Measurements from ENCODE around the gene EYS. TPM values are rescaled to one million over a fixed set of nuclear protein-coding genes. Genes with fewer than 3 reads are reported as not detected.

The EYS gene
- polyA plus RNA-seq, 2 of the 4 experiments (the other 2 are of a cell fraction) = 0.03 to 0.06 TPM

DNA sequence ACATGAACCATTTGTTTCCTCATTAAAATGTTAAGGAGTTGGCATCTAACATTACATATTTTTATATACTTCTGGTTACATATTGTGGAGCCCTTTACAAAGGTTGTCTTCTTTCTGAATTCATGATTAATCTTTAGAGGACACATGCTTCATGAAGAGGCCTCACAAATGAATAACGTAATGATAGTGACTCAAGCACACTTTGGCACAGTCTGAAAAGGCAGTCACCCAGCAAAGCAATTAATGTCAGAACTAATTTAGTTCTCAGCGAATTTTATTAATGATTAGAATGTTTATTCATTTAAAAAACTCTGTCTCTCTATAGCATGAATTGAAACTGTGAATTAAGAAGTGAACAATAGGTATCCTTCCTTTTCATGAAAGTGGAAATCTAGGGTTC lies 1217.3 kb downstream of the EYS start:
- WGBS (ENCODE audit: missing lambda C conversion rate) = 0% methylated on average over 2 of the region's 2 CpGs
- no peak overlapping the region for H3K4me2 ChIP-seq
- H3K27ac ChIP-seq = no peak overlapping the region
- ATAC-seq (no peak), FAIRE-seq (no peak), DNase-seq (ENCODE audit: low read depth in 1 of 2, low spot score in 1 of 2) (no peak)
- POLR2A ChIA-PET = no interaction called here
- TF ChIP-seq ZSCAN20 (CRISPR knock-in tag; IDR thresholded peaks at IDR 0.05) = no peak
- no peak for TF ChIP-seq HOXB13 (CRISPR knock-in tag; IDR thresholded peaks at IDR 0.05; ENCODE audit: low read depth)
- no peak for TF ChIP-seq HMGXB4 (CRISPR knock-in tag; IDR thresholded peaks at IDR 0.05; ENCODE audit: borderline replicate concordance)
- no peaks in the 10 kb centered on the region for H3K9me3 ChIP-seq
- H3K4me3 ChIP-seq = no peak overlapping the region
- CTCF ChIA-PET = no interaction called here
- H3K4me1 ChIP-seq = no peaks in the 10 kb centered on the region

DNA sequence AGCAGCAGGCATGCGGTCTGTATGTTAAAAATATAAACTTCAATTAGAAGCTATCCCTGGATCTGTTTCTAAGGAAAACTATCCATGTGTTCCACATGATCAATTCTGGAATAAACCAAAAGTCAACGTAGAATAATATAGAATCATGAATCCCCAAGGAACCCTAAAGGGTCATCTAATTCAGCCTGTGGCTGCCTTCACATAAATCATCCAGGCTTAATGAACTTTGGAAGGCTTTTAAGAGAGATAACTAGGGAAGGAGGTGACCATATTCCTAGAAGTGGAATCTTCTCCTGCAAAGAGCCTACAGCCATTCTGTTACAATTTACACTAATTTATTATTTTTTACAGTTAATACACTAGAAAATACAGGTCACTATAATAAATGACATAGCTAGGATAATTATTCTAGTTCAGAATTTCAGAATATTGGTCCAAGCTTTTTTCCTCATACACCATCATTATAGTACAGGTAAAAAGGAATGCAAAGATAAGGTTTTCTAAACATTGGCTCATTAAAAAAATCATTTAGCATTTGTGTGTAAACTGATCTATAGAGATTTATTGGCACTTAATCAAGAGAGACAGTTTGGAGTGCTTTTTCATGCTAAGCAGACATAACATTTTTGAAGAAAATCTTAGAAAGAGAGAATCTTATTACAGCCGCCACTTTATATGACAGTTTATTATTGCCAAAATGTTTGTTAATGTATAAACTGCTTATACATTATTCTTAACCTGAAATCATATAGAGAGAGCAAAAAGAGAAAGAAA lies 1220.3 kb downstream of the EYS start:
- Histone ChIP-seq H3K4me3 (no peak overlapping the region), H3K27ac (no peak overlapping the region), H3K4me2 (no peak overlapping the region), H3K4me1 (no peaks in the 10 kb centered on the region), H3K9me3 (no peaks in the 10 kb centered on the region)
- no peak for DNase-seq (ENCODE audit: low read depth in 1 of 2, low spot score in 1 of 2)
- no peak for ATAC-seq
- POLR2A ChIA-PET = no interaction called here
- no peak for TF ChIP-seq NR3C1 (IDR thresholded peaks at IDR 0.05)
- TF ChIP-seq NFE2L2 (conservative IDR thresholded peaks at IDR 0.05; ENCODE audit: low read length) = no peak
- TF ChIP-seq ZFP36 (IDR thresholded peaks at IDR 0.05; ENCODE audit: borderline replicate concordance, partially characterized antibody) = no peak
- TF ChIP-seq HDAC2 (IDR thresholded peaks at IDR 0.05) = no peak
- WGBS (ENCODE audit: missing lambda C conversion rate) = 64% methylated on average over 3 of the region's 3 CpGs
- no peak for FAIRE-seq
- CTCF ChIA-PET = no interaction called here

- WGBS (ENCODE audit: missing lambda C conversion rate) = 55% methylated on average over 2 of the region's 2 CpGs
- no peak for ATAC-seq
- no peak overlapping the region for H3K4me2 ChIP-seq
- DNase-seq (ENCODE audit: low read depth in 1 of 2, low spot score in 1 of 2) = no peak
- H3K27ac ChIP-seq = no peak overlapping the region
- TF ChIP-seq, protein P1, sequence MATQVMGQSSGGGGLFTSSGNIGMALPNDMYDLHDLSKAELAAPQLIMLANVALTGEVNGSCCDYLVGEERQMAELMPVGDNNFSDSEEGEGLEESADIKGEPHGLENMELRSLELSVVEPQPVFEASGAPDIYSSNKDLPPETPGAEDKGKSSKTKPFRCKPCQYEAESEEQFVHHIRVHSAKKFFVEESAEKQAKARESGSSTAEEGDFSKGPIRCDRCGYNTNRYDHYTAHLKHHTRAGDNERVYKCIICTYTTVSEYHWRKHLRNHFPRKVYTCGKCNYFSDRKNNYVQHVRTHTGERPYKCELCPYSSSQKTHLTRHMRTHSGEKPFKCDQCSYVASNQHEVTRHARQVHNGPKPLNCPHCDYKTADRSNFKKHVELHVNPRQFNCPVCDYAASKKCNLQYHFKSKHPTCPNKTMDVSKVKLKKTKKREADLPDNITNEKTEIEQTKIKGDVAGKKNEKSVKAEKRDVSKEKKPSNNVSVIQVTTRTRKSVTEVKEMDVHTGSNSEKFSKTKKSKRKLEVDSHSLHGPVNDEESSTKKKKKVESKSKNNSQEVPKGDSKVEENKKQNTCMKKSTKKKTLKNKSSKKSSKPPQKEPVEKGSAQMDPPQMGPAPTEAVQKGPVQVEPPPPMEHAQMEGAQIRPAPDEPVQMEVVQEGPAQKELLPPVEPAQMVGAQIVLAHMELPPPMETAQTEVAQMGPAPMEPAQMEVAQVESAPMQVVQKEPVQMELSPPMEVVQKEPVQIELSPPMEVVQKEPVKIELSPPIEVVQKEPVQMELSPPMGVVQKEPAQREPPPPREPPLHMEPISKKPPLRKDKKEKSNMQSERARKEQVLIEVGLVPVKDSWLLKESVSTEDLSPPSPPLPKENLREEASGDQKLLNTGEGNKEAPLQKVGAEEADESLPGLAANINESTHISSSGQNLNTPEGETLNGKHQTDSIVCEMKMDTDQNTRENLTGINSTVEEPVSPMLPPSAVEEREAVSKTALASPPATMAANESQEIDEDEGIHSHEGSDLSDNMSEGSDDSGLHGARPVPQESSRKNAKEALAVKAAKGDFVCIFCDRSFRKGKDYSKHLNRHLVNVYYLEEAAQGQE (IDR thresholded peaks at IDR 0.05) = no peak
- TF ChIP-seq NFE2L2 (conservative IDR thresholded peaks at IDR 0.05; ENCODE audit: low read length) = no peak
- peak; percentile 25 for TF ChIP-seq MAFK (IDR thresholded peaks at IDR 0.05; ENCODE audit: partially characterized antibody)
- ChIA-PET POLR2A (no interaction called here), CTCF (no interaction called here)
- FAIRE-seq = no peak
- no peak overlapping the region for H3K4me3 ChIP-seq
- H3K4me1 ChIP-seq = no peaks in the 10 kb centered on the region
- no peaks in the 10 kb centered on the region for H3K9me3 ChIP-seq
Measured at GRCh38 chr6:64483956-64484499, 1223.0 kb downstream of the EYS start.

GRCh38 chr6:64482631-64483030 lies 1224.4 kb downstream of the EYS start:
- POLR2A ChIA-PET = no interaction called here
- no peak for ATAC-seq
- 30% methylated on average over 2 of the region's 2 CpGs for WGBS (ENCODE audit: missing lambda C conversion rate)
- no peak for FAIRE-seq
- no peak overlapping the region for H3K4me2 ChIP-seq
- no peak overlapping the region for H3K27ac ChIP-seq
- H3K9me3 ChIP-seq = no peaks in the 10 kb centered on the region
- no peak overlapping the region for H3K4me3 ChIP-seq
- H3K4me1 ChIP-seq = no peaks in the 10 kb centered on the region
- CTCF ChIA-PET = no interaction called here
- no peak for DNase-seq (ENCODE audit: low read depth in 1 of 2, low spot score in 1 of 2)
- TF ChIP-seq HES2 (IDR thresholded peaks at IDR 0.05) = no peak
- no peak for TF ChIP-seq JUN (IDR thresholded peaks at IDR 0.05)
- TF ChIP-seq SREBF2 (IDR thresholded peaks at IDR 0.05) = no peak
- TF ChIP-seq MYC (IDR thresholded peaks at IDR 0.05; ENCODE audit: borderline replicate concordance, low read length) = no peak
- TF ChIP-seq POLR2AphosphoS2 (conservative IDR thresholded peaks at IDR 0.05; ENCODE audit: low read length) = no peak
- TF ChIP-seq HEYL (CRISPR knock-in tag; IDR thresholded peaks at IDR 0.05) = no peak
- no peak for TF ChIP-seq TFCP2L1 (CRISPR knock-in tag; IDR thresholded peaks at IDR 0.05)
- TF ChIP-seq ATOH8 (CRISPR knock-in tag; IDR thresholded peaks at IDR 0.05; ENCODE audit: low read depth) = no peak
- TF ChIP-seq NPAS2 (CRISPR knock-in tag; IDR thresholded peaks at IDR 0.05; ENCODE audit: borderline replicate concordance) = no peak
- TF ChIP-seq TP53 (CRISPR knock-in tag; IDR thresholded peaks at IDR 0.05) = no peak
- no peak for TF ChIP-seq CEBPB (IDR thresholded peaks at IDR 0.05)
- TF ChIP-seq KDM5A (IDR thresholded peaks at IDR 0.05) = no peak
- TF ChIP-seq NR3C1 (IDR thresholded peaks at IDR 0.05) = no peak
- TF ChIP-seq PHF8 (IDR thresholded peaks at IDR 0.05; ENCODE audit: borderline replicate concordance, low read depth) = no peak
- TF ChIP-seq CBX2 (IDR thresholded peaks at IDR 0.05; ENCODE audit: borderline replicate concordance, low read depth) = no peak

Measured in A549 (cell line).